OCI-LY1 (cell line): Measurements from ENCODE around the gene LIN9.

Experiments used
- EZH2 ChIP-seq: fragments of 200-600 bp; sonication (generic), shearing (Covaris generic); IDR thresholded peaks from 2 replicates; pipeline ENCODE4 v1.8.0; 2017; ENCODE audit warnings: borderline replicate concordance, mixed run types, mild to moderate bottlenecking, antibody characterized with exemption, low read length, moderate library complexity, mixed read lengths
- TF ChIP-seq, protein P1 (sequence below): fragments of 200-600 bp; sonication (generic), shearing (Covaris generic); IDR thresholded peaks from 2 replicates; pipeline ENCODE4 v1.5.1; 2017; ENCODE audit warnings: mild to moderate bottlenecking, antibody characterized with exemption, low read length, moderate library complexity, mixed read lengths

DNA sequence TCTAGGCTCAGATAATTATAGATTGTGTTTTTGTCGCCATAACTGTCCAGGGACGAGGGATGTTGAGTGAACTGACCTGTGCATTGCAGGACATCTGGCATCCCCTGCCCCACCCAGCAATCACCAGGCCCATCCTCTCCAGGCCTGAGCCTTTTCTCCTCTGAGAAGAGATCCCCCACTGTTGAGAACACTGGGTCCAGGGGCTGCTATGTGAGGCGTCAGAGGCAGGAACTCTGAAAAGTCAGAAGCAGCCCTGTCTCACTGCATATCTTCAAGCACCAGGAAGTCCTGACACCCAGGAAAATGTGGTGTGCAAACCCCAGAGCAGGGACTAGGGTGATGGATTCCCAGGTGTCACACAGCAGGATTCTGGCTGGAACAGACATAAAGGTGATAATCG is 105.3 kb downstream of the LIN9 start:
- TF ChIP-seq, protein P1, sequence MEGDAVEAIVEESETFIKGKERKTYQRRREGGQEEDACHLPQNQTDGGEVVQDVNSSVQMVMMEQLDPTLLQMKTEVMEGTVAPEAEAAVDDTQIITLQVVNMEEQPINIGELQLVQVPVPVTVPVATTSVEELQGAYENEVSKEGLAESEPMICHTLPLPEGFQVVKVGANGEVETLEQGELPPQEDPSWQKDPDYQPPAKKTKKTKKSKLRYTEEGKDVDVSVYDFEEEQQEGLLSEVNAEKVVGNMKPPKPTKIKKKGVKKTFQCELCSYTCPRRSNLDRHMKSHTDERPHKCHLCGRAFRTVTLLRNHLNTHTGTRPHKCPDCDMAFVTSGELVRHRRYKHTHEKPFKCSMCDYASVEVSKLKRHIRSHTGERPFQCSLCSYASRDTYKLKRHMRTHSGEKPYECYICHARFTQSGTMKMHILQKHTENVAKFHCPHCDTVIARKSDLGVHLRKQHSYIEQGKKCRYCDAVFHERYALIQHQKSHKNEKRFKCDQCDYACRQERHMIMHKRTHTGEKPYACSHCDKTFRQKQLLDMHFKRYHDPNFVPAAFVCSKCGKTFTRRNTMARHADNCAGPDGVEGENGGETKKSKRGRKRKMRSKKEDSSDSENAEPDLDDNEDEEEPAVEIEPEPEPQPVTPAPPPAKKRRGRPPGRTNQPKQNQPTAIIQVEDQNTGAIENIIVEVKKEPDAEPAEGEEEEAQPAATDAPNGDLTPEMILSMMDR, result no peak
- no peak for TF ChIP-seq EZH2
